ENCODE measurements around the gene EPGN. TPM values are rescaled to one million over a fixed set of nuclear protein-coding genes. Genes with fewer than 3 reads are reported as not detected.

The EPGN gene
- total and polyA plus RNA-seq, 2 of the 8 experiments (the other 6 are each of a cell fraction or from before 2014, with no cell fraction given) = not detected

- no peak overlapping the region for H3K9ac ChIP-seq (replicated peaks in 1 of 4; ENCODE audit: extremely low read depth in 1 of 4, low read depth in 3 of 4, low read length in 3 of 4)
- no peaks in the 10 kb centered on the region for H3K4me1 ChIP-seq (replicated peaks in 1 of 4; ENCODE audit: control insufficient read depth in 3 of 4, insufficient read depth in 4 of 4, low read length in 3 of 4)
- ChIA-PET POLR2A (ENCODE audit: partially characterized antibody) (no interaction called here), CTCF (ENCODE audit: partially characterized antibody) (interaction anchor here (0.7 kb wide), 1 partner anchor 663 kb away, joined by 3 read pairs; no protein-coding TSS in a partner anchor)
- H3K4me2 ChIP-seq (ENCODE audit: insufficient read depth in 1 of 2, low read depth in 2 of 2, low read length in 2 of 2) = no peak overlapping the region
- H2BK20ac ChIP-seq (ENCODE audit: low read length) = no peak overlapping the region
- no peak overlapping the region for H3K4ac ChIP-seq (replicated peaks; ENCODE audit: insufficient read length, low read depth, low read length)
- DNase-seq (ENCODE audit: low read depth in 1 of 2, low spot score in 2 of 2) = no peak
- no peak overlapping the region for H2BK5ac ChIP-seq (ENCODE audit: low read depth, low read length)
- H4K20me1 ChIP-seq (replicated peaks in 1 of 2; ENCODE audit: control insufficient read depth in 1 of 2, insufficient read depth in 2 of 2, low read length in 2 of 2) = no peaks in the 10 kb centered on the region
- H3K23ac ChIP-seq (ENCODE audit: insufficient read length) = no peak overlapping the region
- H4K5ac ChIP-seq (ENCODE audit: insufficient read length, low read depth, low read length) = no peak overlapping the region
- H3K4me3 ChIP-seq (ENCODE audit: extremely low read depth in 1 of 4, insufficient read depth in 2 of 4, low read depth in 3 of 4, low read length in 4 of 4) = no peak overlapping the region
- no peaks in the 10 kb centered on the region for H3K79me1 ChIP-seq (ENCODE audit: low read depth, low read length)
- no peak overlapping the region for H2AFZ ChIP-seq (ENCODE audit: low read length)
- no peak overlapping the region for H4K8ac ChIP-seq (ENCODE audit: extremely low read depth, insufficient read depth, low read length)
- H2BK120ac ChIP-seq (replicated peaks; ENCODE audit: low read depth, low read length) = no peak overlapping the region
- H3K14ac ChIP-seq (ENCODE audit: insufficient read length) = no peak overlapping the region
- H3K79me2 ChIP-seq (ENCODE audit: control insufficient read depth in 1 of 2, insufficient read depth in 2 of 2, low read length in 2 of 2) = no peaks in the 10 kb centered on the region
- H3K23me2 ChIP-seq (ENCODE audit: low read depth, low read length) = no peaks in the 10 kb centered on the region
- no peak overlapping the region for H2AK5ac ChIP-seq (ENCODE audit: low read depth, low read length)
- no peak for FAIRE-seq
- no peaks in the 10 kb centered on the region for H3K27me3 ChIP-seq (replicated peaks in 1 of 4; ENCODE audit: control insufficient read depth in 3 of 4, extremely low read depth in 1 of 4, insufficient read depth in 3 of 4, low read length in 3 of 4)
- H3K27ac ChIP-seq (ENCODE audit: low read depth, low read length) = no peak overlapping the region
- H2BK12ac ChIP-seq (ENCODE audit: low read depth, low read length) = no peak overlapping the region
- no peak overlapping the region for H3K18ac ChIP-seq (ENCODE audit: extremely low read depth, low read length)
- WGBS, 2 experiments (ENCODE audit: extremely low coverage in 1 of 2, insufficient coverage in 1 of 2, insufficient read length in 1 of 2, insufficient replicate concordance in 2 of 2, low coverage in 1 of 2, low lambda C conversion rate in 2 of 2, missing lambda C conversion rate in 1 of 2) = 88% methylated on average over 1 of the region's 1 CpG; no CpG with 5 or more reads in 1 of the 2 experiments
- no peaks in the 10 kb centered on the region for H3K36me3 ChIP-seq (ENCODE audit: control insufficient read depth in 2 of 4, insufficient read depth in 4 of 4, low read length in 3 of 4)
- no peaks in the 10 kb centered on the region for H3K9me3 ChIP-seq (ENCODE audit: insufficient read depth in 2 of 2, low read depth in 1 of 2, low read length in 1 of 2)
- no peak overlapping the region for H4K91ac ChIP-seq (replicated peaks; ENCODE audit: insufficient read length, low read length)
- no peak overlapping the region for H2BK15ac ChIP-seq (ENCODE audit: low read length)
- H3K56ac ChIP-seq (replicated peaks; ENCODE audit: insufficient read length, low read depth, low read length) = no peak overlapping the region
- TF ChIP-seq SRF (IDR thresholded peaks at IDR 0.05; ENCODE audit: low read depth, low read length) (no peak), BCL11A (IDR thresholded peaks at IDR 0.05; ENCODE audit: low read depth in 2 of 2, low read length in 2 of 2) (no peak), MAFK (IDR thresholded peaks at IDR 0.05; ENCODE audit: low read depth, low read length) (no peak), TBP (IDR thresholded peaks at IDR 0.05; ENCODE audit: low read depth, low read length) (no peak), KDM1A (IDR thresholded peaks at IDR 0.05; ENCODE audit: borderline replicate concordance, low read length) (no peak)
Measured at GRCh38 chr4:74294681-74295080, 13.6 kb upstream of the EPGN start.

Measured in H1 (cell line).